ENCODE results near the gene PDILT. TPM values are rescaled to one million over a fixed set of nuclear protein-coding genes. Genes with fewer than 3 reads are reported as not detected.

PDILT gene
- total and polyA plus RNA-seq, 4 donors, result not detected

DNA sequence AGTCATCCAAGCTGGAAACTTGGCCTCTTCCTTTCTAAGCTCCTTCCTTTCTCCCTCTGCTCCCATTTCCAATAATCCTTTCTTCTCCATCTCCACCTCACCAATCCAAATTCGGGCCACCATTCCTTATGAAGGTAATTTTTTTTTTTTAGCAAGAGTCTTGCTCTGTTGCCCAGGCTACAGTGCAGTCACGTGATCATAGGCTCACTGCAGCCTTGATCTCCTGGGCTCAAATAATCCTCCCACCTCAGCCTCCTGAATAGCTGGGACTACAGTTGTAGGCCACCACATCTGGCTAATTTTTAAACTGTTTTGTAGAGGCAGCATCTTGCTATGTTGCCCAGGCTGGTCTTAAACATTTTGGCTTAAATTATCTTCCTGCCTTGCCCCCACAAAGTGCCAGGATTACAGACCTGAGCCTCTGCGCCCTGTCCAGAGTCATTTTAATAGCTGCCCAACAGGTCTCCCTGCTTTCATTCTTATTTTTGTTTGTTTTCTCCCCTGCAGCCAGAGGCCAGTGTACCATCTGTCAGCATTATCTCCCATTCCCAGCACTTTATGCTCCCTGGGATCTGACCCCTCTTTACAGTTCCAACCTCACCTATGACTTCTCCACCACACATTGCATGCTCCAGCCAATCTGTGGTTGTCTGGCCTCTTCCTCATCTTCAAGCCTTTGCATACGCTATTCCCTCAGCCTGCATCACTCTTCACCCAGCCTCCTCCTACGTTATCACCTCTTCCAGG, 75.0 kb downstream of the PDILT start:
- H3K4me1 ChIP-seq (ENCODE audit: control insufficient read depth in 5 of 5, insufficient read depth in 5 of 5, low read length in 5 of 5), result no peaks in the 10 kb centered on the region
- no peak for ATAC-seq (ENCODE audit: insufficient read depth, low FRiP score)
- peaks cover 0 to 2% (median 0%) of the 10 kb centered on the region in 4 donors for H3K9me3 ChIP-seq (ENCODE audit: control insufficient read depth in 4 of 4, insufficient read depth in 3 of 4, low read length in 3 of 4)
- H3K27ac ChIP-seq (ENCODE audit: low read depth in 1 of 2, low read length in 1 of 2), result no peak overlapping the region
- 71 to 82% methylated on average over 5 of the region's 5 CpGs for WGBS, 2 donors
- no peaks in the 10 kb centered on the region for H3K36me3 ChIP-seq (ENCODE audit: control insufficient read depth in 4 of 4, insufficient read depth in 4 of 4, low read length in 4 of 4)
- H3K4me3 ChIP-seq, result no peak overlapping the region
- H3K27me3 ChIP-seq (ENCODE audit: control insufficient read depth in 3 of 3, insufficient read depth in 3 of 3, low read length in 2 of 3), result no peaks in the 10 kb centered on the region
- TF ChIP-seq CTCF (IDR thresholded peaks at IDR 0.05; ENCODE audit: control extremely low read depth, extremely low read depth), result no peak
- no peak overlapping the region for H3K9ac ChIP-seq (ENCODE audit: insufficient read depth in 1 of 2, low read length in 2 of 2)
- DNase-seq, result no peak

DNA sequence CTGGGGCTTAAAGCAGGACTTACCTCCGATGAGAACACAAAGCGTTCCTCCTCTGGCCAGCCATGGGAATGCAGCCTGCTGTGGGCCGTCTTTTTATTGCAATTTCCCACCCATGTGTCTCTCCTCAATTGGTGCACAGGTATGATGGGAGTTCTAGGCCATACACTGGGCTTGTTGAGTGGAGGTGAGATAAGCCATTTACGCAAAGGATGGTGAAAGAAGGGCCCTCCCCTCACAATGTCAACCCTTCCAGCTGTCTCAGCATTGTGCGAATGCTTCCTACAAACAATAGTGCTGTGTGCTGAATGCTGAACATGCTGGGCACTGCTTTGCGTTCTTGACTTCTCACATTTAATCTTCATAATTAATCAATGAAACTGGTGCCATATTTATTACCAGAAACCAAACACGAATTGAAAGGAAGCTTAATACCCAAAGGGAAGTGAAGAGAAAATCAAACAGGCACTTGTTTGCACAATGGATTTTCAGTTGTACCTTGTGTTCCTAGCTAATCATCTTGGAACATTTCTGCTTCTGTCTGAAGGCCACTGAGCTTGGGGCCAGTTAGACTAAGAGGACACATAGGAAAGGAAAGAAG, 77.0 kb downstream of the PDILT start, which contains the start of gene GP2:
Gene GP2, minus strand, starts transcription at position 70 of the 598 bp plus-strand sequence. CDS start 1,082 bp downstream, outside the sequence.
- H3K36me3 ChIP-seq (ENCODE audit: control insufficient read depth in 4 of 4, insufficient read depth in 4 of 4, low read length in 4 of 4), result no peaks in the 10 kb centered on the region
- no peak for TF ChIP-seq CTCF (IDR thresholded peaks at IDR 0.05; ENCODE audit: control extremely low read depth, extremely low read depth)
- 81 to 84% methylated on average over 7 of the region's 7 CpGs for WGBS, 2 donors
- peaks cover 0 to 5% (median 0%) of the 10 kb centered on the region in 4 donors for H3K9me3 ChIP-seq (ENCODE audit: control insufficient read depth in 4 of 4, insufficient read depth in 3 of 4, low read length in 3 of 4)
- no peak within 1 kb of the TSS for H3K9ac ChIP-seq (ENCODE audit: insufficient read depth in 1 of 2, low read length in 2 of 2)
- DNase-seq (no peak), ATAC-seq (ENCODE audit: insufficient read depth, low FRiP score) (no peak)
- no peaks in the 10 kb centered on the region for H3K4me1 ChIP-seq (ENCODE audit: control insufficient read depth in 5 of 5, insufficient read depth in 5 of 5, low read length in 5 of 5)
- H3K4me3 ChIP-seq, result no peak within 1 kb of the TSS
- H3K27me3 ChIP-seq (ENCODE audit: control insufficient read depth in 3 of 3, insufficient read depth in 3 of 3, low read length in 2 of 3), result peaks cover 0 to 3% (median 0%) of the 10 kb centered on the region in 3 donors
- H3K27ac ChIP-seq (ENCODE audit: low read depth in 1 of 2, low read length in 1 of 2), result no peak within 1 kb of the TSS

GRCh38 chr16:20326321-20326720, 78.2 kb downstream of the PDILT start:
- DNase-seq, result no peak
- H3K27ac ChIP-seq (ENCODE audit: low read depth in 1 of 2, low read length in 1 of 2), result no peak overlapping the region
- H3K9ac ChIP-seq (ENCODE audit: insufficient read depth in 1 of 2, low read length in 2 of 2), result no peak overlapping the region
- H3K4me1 ChIP-seq (ENCODE audit: control insufficient read depth in 5 of 5, insufficient read depth in 5 of 5, low read length in 5 of 5), result no peaks in the 10 kb centered on the region
- 63 to 70% methylated on average over 3 of the region's 3 CpGs for WGBS, 2 donors
- TF ChIP-seq CTCF (IDR thresholded peaks at IDR 0.05; ENCODE audit: control extremely low read depth, extremely low read depth), result no peak
- H3K27me3 ChIP-seq (ENCODE audit: control insufficient read depth in 3 of 3, insufficient read depth in 3 of 3, low read length in 2 of 3), result peaks cover 0 to 3% (median 0%) of the 10 kb centered on the region in 3 donors
- peaks cover 0 to 5% (median 0%) of the 10 kb centered on the region in 4 donors for H3K9me3 ChIP-seq (ENCODE audit: control insufficient read depth in 4 of 4, insufficient read depth in 3 of 4, low read length in 3 of 4)
- H3K4me3 ChIP-seq, result no peak overlapping the region
- no peaks in the 10 kb centered on the region for H3K36me3 ChIP-seq (ENCODE audit: control insufficient read depth in 4 of 4, insufficient read depth in 4 of 4, low read length in 4 of 4)
- no peak for ATAC-seq (ENCODE audit: insufficient read depth, low FRiP score)

All from lung (tissue), 12 donors.